Neuronal stem cell (in vitro differentiated cells): ENCODE data around the gene RHOF.

ENCODE experiments used
- DNase-seq: peaks from one replicate; pipeline ENCODE4 v3.0.0-alpha.2; 2013; ENCODE audit warnings: low spot score
- H2AFZ ChIP-seq: one replicate; pipeline ENCODE4 v1.6.1; 2013; ENCODE audit warnings: mild to moderate bottlenecking, low read length, inconsistent platforms
- H2AK5ac ChIP-seq: 2 replicates; pipeline ENCODE4 v1.6.1; 2013; ENCODE audit warnings: low read depth, mild to moderate bottlenecking, inconsistent platforms, low read length, moderate library complexity, mixed read lengths
- H2BK120ac ChIP-seq: 2 replicates; pipeline ENCODE4 v1.6.1; 2013; ENCODE audit warnings: low read depth, mild to moderate bottlenecking, inconsistent platforms, low read length, moderate library complexity, mixed read lengths
- H2BK12ac ChIP-seq: one replicate; pipeline ENCODE4 v1.6.1; 2013; ENCODE audit warnings: low read length, inconsistent platforms
- H2BK15ac ChIP-seq: 2 replicates; pipeline ENCODE4 v1.6.1; 2013; ENCODE audit warnings: mild to moderate bottlenecking, low read length, inconsistent platforms, mixed read lengths
- H2BK5ac ChIP-seq: one replicate; pipeline ENCODE4 v1.6.1; 2013; ENCODE audit warnings: inconsistent platforms, mild to moderate bottlenecking, low read length, moderate library complexity
- H3K14ac ChIP-seq: one replicate; pipeline ENCODE4 v1.6.1; 2013; ENCODE audit warnings: low read length, inconsistent platforms
- H3K18ac ChIP-seq: 2 replicates; pipeline ENCODE4 v1.6.1; 2013; ENCODE audit warnings: low read length, inconsistent platforms
- H3K23ac ChIP-seq: 2 replicates; pipeline ENCODE4 v1.6.1; 2013; ENCODE audit warnings: low read depth, mild to moderate bottlenecking, mixed read lengths, low read length, inconsistent platforms; ENCODE audit not compliant: poor library complexity
- H3K27ac ChIP-seq: replicated peaks from 3 replicates; pipeline ENCODE4 v1.5.1; 2013; ENCODE audit warnings: low read length, inconsistent platforms
- H3K27me3 ChIP-seq, 3 experiments: 2 replicates each; pipeline ENCODE4 v1.6.1; 2013; ENCODE audit warnings: low read length in 3 of 3, mild to moderate bottlenecking in 2 of 3, inconsistent platforms in 1 of 3, low read depth in 1 of 3, mixed read lengths in 1 of 3, moderate library complexity in 1 of 3; ENCODE audit not compliant: control insufficient read depth in 3 of 3, insufficient read depth in 3 of 3
- H3K36me3 ChIP-seq, 2 donors: replicated peaks in 1 of 2; 2 replicates each; pipeline ENCODE4 v1.6.1; 2013; ENCODE audit warnings: low read length in 2 of 2; ENCODE audit not compliant: control insufficient read depth in 2 of 2, insufficient read depth in 2 of 2
- H3K4ac ChIP-seq: 2 replicates; pipeline ENCODE4 v1.6.1; 2013; ENCODE audit warnings: inconsistent platforms, mild to moderate bottlenecking, low read length, moderate library complexity
- H3K4me1 ChIP-seq, 2 donors: 1 replicate in 1 of 2; 2 replicates in 1 of 2; pipeline ENCODE4 v1.6.1; 2013; ENCODE audit warnings: low read length in 2 of 2, low read depth in 1 of 2; ENCODE audit not compliant: control insufficient read depth in 2 of 2, insufficient read depth in 1 of 2
- H3K4me2 ChIP-seq: one replicate; pipeline ENCODE4 v1.6.1; 2013; ENCODE audit warnings: mild to moderate bottlenecking, low read length, inconsistent platforms; ENCODE audit not compliant: insufficient read depth, poor library complexity, severe bottlenecking
- H3K4me3 ChIP-seq, 2 donors: 2 replicates each; pipeline ENCODE4 v1.5.1; 2013; ENCODE audit warnings: low read length in 2 of 2, mild to moderate bottlenecking in 2 of 2, inconsistent platforms in 1 of 2, moderate library complexity in 1 of 2
- H3K79me1 ChIP-seq: one replicate; pipeline ENCODE4 v1.6.1; 2013; ENCODE audit warnings: low read depth, mild to moderate bottlenecking, inconsistent platforms, low read length, moderate library complexity
- H3K9ac ChIP-seq: one replicate; pipeline ENCODE4 v1.6.1; 2013; ENCODE audit warnings: mild to moderate bottlenecking, low read depth, low read length, inconsistent platforms; ENCODE audit not compliant: poor library complexity
- H3K9me3 ChIP-seq, 2 donors: replicated peaks in 1 of 2; 2 replicates each; pipeline versions ENCODE3 to v1.6.1; 2013; ENCODE audit warnings: low read length in 2 of 2, mild to moderate bottlenecking in 2 of 2, inconsistent platforms in 1 of 2, low read depth in 1 of 2, mixed read lengths in 1 of 2, moderate library complexity in 1 of 2; ENCODE audit not compliant: control insufficient read depth in 2 of 2, insufficient read depth in 1 of 2
- H4K8ac ChIP-seq: one replicate; pipeline ENCODE4 v1.6.1; 2013; ENCODE audit warnings: low read depth, mild to moderate bottlenecking, inconsistent platforms, low read length, moderate library complexity
- H4K91ac ChIP-seq: one replicate; pipeline ENCODE4 v1.6.1; 2013; ENCODE audit warnings: low read length, low read depth, mild to moderate bottlenecking, inconsistent platforms; ENCODE audit not compliant: poor library complexity
- WGBS, 2 donors: extraction: QIAGEN DNeasy Blood & Tissue Kit; methylation state at CpG; one replicate each; pipeline ENCODE4 v1.1.7; 2013; ENCODE audit warnings: missing lambda C conversion rate in 2 of 2, mixed read lengths in 1 of 2; ENCODE audit not compliant: insufficient read length in 2 of 2, insufficient replicate concordance in 1 of 2; ENCODE audit errors: extremely low coverage in 2 of 2; 5-methylcytosine and 5-hydroxymethylcytosine counted together

The RHOF gene

DNA sequence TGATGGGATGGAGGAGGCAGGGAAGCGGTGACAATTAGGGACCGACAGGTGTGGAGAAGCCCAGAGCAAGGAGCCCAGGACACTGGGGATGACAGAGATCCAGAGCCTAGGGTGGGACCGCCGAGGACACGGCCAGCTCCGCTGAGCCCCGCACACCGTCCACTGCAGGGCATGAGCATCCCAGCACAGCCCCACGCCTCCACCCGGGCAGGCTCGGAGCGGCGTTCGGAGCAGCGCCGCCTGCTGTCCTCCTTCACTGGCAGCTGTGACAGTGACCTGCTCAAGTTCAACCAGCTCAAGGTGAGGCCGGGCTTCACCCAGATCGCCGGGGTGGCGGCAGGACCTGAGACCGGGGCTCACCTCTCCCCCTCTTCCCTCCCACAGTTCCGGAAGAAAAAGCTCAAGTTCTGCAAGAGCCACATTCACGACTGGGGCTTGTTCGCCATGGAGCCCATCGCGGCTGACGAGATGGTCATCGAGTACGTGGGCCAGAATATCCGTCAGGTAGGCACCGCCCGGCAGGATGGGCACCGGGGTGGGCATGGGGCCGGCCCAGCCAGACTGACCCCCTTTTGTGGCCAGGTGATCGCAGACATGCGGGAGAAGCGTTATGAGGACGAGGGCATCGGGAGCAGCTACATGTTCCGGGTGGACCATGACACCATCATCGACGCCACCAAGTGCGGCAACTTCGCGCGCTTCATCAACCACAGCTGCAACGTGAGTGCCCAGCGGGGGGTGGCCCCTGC, 34.0 kb upstream of the RHOF start:
- no peaks in the 10 kb centered on the region for H3K9me3 ChIP-seq
- no peaks in the 10 kb centered on the region for H3K79me1 ChIP-seq
- peaks cover 50 to 91% of the 10 kb centered on the region in 2 donors for H3K36me3 ChIP-seq
- H3K14ac ChIP-seq: no peak overlapping the region
- no CpG with 5 or more reads among the region's 48 CpGs for WGBS, 2 donors
- H3K4me1 ChIP-seq: no peaks in the 10 kb centered on the region
- H3K27ac ChIP-seq: no peak overlapping the region
- no peak overlapping the region for H3K18ac ChIP-seq
- no peak overlapping the region for H3K4ac ChIP-seq
- H3K27me3 ChIP-seq: no peaks in the 10 kb centered on the region
- DNase-seq: no peak
- no peak overlapping the region for H4K8ac ChIP-seq
- H2BK12ac ChIP-seq: no peak overlapping the region
- peak overlapping the region; percentile 1 for H3K23ac ChIP-seq
- H2BK5ac ChIP-seq: no peak overlapping the region
- H3K4me3 ChIP-seq: no peak overlapping the region
- no peak overlapping the region for H3K4me2 ChIP-seq
- H3K9ac ChIP-seq: no peak overlapping the region
- no peak overlapping the region for H2AK5ac ChIP-seq
- H4K91ac ChIP-seq: no peak overlapping the region
- no peak overlapping the region for H2BK15ac ChIP-seq
- H2BK120ac ChIP-seq: no peak overlapping the region
- no peak overlapping the region for H2AFZ ChIP-seq

DNA sequence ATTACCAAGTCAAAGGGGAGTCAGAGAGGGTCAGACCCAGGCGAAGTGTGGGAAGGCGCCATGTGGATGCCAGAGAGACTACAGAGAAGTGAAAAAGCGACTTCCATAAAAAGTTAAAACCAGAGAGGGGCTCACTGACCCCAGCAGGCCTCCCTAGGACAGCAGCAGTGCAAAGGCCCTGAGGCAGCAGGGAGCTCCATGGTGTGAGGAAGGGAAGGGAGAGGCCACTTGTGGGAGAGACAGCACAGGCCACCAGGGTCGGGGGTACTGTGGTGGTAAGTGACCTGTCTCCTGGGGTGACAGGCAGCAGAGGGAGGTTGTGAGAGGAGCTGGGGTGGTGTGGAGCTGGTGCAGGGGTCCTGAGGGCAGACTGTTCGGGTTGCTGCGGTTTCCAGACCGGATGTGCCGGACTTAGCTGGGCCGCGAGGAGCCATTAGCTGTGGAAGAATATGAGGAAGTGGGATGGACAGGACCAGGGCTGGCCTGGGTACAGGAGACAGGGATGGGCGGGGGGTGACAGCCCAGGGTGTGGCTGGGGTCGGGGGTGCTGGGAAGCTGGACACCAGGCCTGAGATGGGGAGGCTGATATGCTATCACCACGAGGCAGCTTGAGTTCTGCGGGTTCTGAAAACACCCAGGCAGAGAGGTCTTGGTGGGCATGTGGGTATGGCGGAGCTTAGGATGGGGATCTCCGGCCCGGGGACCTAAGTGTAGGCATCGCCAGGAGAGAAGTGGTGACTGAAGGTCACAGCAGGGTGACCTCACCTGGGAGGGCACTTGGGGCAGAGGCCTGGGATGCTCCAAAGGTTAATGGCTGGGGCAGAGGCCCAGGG, 33.0 kb upstream of the RHOF start:
- no peak overlapping the region for H2AK5ac ChIP-seq
- H3K4ac ChIP-seq: no peak overlapping the region
- WGBS, 2 donors: no CpG with 5 or more reads among the region's 18 CpGs
- H3K27me3 ChIP-seq: no peaks in the 10 kb centered on the region
- no peak overlapping the region for H2BK12ac ChIP-seq
- no peaks in the 10 kb centered on the region for H3K79me1 ChIP-seq
- no peak overlapping the region for H4K91ac ChIP-seq
- peaks cover 51 to 91% of the 10 kb centered on the region in 2 donors for H3K36me3 ChIP-seq
- no peaks in the 10 kb centered on the region for H3K9me3 ChIP-seq
- no peak for DNase-seq
- H3K23ac ChIP-seq: no peak overlapping the region
- H3K27ac ChIP-seq: no peak overlapping the region
- no peak overlapping the region for H2BK15ac ChIP-seq
- no peak overlapping the region for H3K4me2 ChIP-seq
- no peak overlapping the region for H2BK120ac ChIP-seq
- no peak overlapping the region for H3K9ac ChIP-seq
- H3K18ac ChIP-seq: no peak overlapping the region
- no peak overlapping the region for H4K8ac ChIP-seq
- no peak overlapping the region for H2AFZ ChIP-seq
- H3K4me3 ChIP-seq: no peak overlapping the region
- no peak overlapping the region for H3K14ac ChIP-seq
- no peak overlapping the region for H2BK5ac ChIP-seq
- no peaks in the 10 kb centered on the region for H3K4me1 ChIP-seq

DNA sequence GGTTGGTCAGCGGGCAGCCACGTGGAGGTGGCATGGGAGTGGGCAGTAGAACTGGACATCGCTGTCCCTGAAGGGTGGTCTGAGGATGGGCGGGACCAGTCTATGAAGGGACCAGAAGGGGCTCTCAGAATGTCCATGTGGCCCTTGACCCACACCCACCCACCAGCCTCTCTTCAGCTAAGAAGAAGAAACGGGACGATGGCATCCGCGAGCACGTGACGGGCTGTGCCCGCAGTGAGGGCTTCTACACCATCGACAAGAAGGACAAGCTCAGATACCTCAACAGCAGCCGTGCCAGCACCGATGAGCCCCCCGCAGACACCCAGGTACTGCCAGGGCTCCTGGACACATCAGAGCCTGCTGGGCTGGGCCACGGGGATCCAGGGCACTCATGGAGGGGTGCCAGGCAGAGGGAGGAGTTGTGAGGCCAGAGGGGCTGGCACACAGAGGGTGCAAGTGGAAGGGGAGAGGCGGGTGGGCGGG, 31.6 kb upstream of the RHOF start:
- H3K4me3 ChIP-seq: no peak overlapping the region
- peaks cover 52 to 95% of the 10 kb centered on the region in 2 donors for H3K36me3 ChIP-seq
- H3K27ac ChIP-seq: no peak overlapping the region

DNA sequence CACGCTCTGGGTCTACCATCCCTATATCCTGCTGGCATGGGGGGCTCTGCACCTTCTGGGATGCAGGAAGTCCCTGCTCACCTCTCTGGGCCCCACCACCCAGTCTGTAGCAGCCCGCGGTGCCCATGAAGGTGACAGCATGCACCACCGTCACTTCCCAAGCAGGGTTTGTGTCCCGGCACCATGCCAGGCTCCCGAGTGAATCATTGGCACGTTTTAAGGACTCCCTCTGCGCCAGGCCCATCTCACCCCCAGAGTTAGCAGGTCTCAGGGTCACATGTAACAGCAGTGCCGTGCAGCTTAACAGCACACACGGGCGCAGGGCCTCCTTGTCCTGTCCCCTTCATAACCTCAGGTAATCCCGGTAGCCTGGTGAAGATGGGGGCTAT, 30.2 kb upstream of the RHOF start:
- Histone ChIP-seq H2AK5ac (no peak overlapping the region), H2BK5ac (peak overlapping the region; percentile 2), H3K36me3 (peaks cover 51 to 93% of the 10 kb centered on the region in 2 donors), H3K18ac (no peak overlapping the region), H3K27me3 (no peaks in the 10 kb centered on the region), H2BK15ac (no peak overlapping the region), H2BK12ac (no peak overlapping the region), H3K27ac (no peak overlapping the region), H3K23ac (no peak overlapping the region), H3K14ac (no peak overlapping the region), H3K4me1 (no peaks in the 10 kb centered on the region), H4K91ac (no peak overlapping the region), H3K79me1 (peaks cover 6% of the 10 kb centered on the region), H3K9me3 (no peaks in the 10 kb centered on the region), H4K8ac (no peak overlapping the region), H3K4me3 (peak overlapping the region in 1 of 2 donors; percentile 11), H2BK120ac (no peak overlapping the region), H3K4ac (no peak overlapping the region), H3K4me2 (no peak overlapping the region), H3K9ac (no peak overlapping the region), H2AFZ (no peak overlapping the region)
- no CpG with 5 or more reads among the region's 12 CpGs for WGBS, 2 donors
- DNase-seq: no peak

More for the DNA sequence above, 31.6 kb upstream of the RHOF start:
- H4K91ac ChIP-seq: no peak overlapping the region
- no CpG with 5 or more reads among the region's 18 CpGs for WGBS, 2 donors
- no peak overlapping the region for H2BK12ac ChIP-seq
- no peak overlapping the region for H4K8ac ChIP-seq
- no peak overlapping the region for H3K4me2 ChIP-seq
- no peak overlapping the region for H2AFZ ChIP-seq
- no peak for DNase-seq
- no peaks in the 10 kb centered on the region for H3K9me3 ChIP-seq
- H3K79me1 ChIP-seq: no peaks in the 10 kb centered on the region
- peak overlapping the region; percentile 2 for H3K9ac ChIP-seq
- no peak overlapping the region for H2BK120ac ChIP-seq
- H2BK15ac ChIP-seq: no peak overlapping the region
- H2AK5ac ChIP-seq: no peak overlapping the region
- no peak overlapping the region for H3K23ac ChIP-seq
- no peak overlapping the region for H3K18ac ChIP-seq
- no peak overlapping the region for H2BK5ac ChIP-seq
- H3K27me3 ChIP-seq: no peaks in the 10 kb centered on the region
- no peak overlapping the region for H3K4ac ChIP-seq
- no peaks in the 10 kb centered on the region for H3K4me1 ChIP-seq
- no peak overlapping the region for H3K14ac ChIP-seq
